OCI-LY3 (cell line): Measurements from ENCODE around the gene GHRHR.

Source experiments
- CTCF ChIP-seq: fragments of 200-600, 300-600 bp; sonication (generic); IDR thresholded peaks from 2 replicates; pipeline ENCODE4 v1.5.1; 2014; ENCODE audit warnings: antibody characterized with exemption, low read length, low read depth
- EZH2phosphoT487 ChIP-seq: fragments of 200-600 bp; shearing (Covaris generic); IDR thresholded peaks from 2 replicates; pipeline ENCODE4 v1.6.1; 2018; ENCODE audit warnings: antibody characterized with exemption, mixed run types, low read depth

DNA sequence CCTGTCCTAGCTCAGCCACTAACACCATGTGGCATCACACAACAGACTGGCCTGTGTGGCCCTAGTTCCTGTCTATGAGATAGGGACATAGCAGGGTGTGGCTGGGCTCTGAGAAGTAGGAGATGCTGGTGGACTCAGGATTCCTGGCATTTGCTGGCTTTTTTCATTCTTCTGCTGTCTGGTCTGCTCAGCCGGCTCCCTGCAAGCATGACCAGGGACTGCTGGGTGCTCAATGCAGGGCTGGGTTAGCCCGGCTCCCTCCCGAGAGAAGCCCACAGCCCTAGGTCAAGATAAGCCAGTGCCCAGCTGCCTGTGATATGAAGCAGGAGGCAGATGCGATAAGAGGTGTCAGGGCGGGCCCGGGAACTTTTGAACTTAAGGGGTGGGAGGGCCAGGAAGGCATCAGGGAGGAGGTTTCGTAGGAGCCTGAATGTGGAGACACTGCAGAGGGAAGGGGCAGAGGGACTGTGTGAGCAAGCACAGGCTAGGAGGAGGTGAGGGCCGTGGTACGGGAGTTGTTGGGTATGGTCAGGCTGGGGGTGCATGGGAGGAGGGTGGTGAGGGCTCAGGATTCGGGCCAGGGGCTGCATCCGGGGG, 48.6 kb upstream of the GHRHR start:
- no peak for TF ChIP-seq CTCF
- no peak for TF ChIP-seq EZH2phosphoT487
